Inflammatory macrophage treated with lipopolysaccharide for 1 hour (primary cell): ENCODE results near the gene TMEM245.
A peak's percentile ranks its signal among the peaks of the same experiment; 100 is the strongest.

Source experiments
- DNase-seq, 2 donors: peaks; one replicate each; pipeline ENCODE4 v3.0.0-alpha.2; 2020 to 2022

Gene TMEM245

DNA sequence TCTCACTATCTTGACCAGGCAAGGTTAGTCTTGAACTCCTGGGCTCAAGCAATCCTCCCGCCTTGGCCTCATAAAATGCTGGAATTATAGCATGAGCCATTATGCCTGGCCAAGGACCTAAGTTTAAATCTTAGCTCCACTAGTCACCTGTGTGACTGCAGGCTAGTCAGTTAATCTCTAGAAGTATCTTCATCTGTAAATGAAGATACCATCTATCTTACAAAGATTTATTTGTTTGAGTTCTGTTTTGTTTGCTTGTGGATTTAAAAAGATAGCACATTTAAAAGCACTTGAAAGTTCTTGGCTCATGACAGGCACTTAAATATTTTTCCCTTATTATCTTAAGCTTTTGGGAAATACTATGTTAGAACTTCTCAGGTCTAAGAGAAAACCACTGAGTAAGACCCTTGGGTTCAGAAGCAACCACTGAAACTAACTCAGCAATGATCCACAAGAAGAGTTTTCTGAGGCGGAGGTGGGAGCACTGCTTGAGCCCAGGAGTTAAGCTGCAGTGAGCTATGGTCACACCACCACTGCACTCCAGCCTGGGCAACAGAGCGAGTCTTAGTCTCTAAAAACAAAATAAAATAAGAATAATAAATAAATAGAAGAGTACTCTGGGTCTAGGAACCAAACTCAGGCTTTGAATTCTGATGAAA, 19.1 kb downstream of the TMEM245 start:
- no peak for DNase-seq

DNA sequence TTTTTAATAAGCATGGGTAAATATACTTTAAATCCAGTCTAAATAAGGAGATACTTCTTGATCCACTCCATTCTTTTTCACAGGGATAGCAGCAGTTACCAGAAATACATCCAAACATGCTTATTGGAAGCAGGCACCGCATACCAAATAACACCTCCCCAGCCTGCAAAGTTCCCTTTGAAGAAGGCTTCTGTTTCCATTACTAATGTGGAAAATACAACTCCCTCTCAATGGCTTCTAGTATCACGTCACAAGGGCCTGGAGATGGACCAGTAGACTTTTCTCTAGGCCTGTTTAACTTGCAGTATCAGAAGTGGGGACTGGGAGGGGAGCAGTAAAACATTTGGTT, 20.8 kb downstream of the TMEM245 start:
- no peak for DNase-seq

DNA sequence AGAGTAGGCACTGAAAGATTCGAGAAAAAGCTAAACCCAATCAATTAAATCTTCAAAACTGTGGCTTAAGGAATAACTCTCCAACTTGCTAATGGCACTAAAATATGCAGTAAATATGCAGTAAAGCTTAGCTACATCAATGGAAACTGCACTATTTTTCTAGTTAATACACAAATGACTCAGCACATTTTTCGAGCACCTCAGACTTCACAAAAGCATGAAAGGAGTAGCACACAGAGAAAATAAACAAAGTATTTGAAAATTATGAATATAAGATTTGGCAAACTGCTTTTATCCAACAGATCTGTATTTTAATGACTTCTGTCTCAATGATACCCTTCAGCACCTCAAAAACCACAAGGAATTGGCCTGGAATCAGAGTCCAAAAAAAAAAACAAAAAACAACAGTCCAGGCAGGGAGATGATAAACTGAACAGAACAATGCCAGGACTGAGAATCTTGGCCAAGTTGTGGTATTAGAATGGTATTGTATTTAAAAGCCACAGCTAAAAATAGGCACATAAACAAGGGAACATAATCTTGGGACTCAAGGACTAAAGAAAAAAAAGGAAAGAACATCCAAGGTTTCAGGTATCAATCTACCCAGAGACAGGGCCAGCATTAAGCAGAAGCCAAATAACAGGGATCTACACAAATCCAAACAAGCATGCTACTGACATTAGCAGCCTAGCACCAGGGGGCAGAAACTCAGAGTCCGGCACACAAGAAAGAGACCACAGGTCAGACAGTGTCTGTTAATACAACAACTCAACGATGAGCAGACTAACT, 21.4 kb downstream of the TMEM245 start:
- DNase-seq: no peak

DNA sequence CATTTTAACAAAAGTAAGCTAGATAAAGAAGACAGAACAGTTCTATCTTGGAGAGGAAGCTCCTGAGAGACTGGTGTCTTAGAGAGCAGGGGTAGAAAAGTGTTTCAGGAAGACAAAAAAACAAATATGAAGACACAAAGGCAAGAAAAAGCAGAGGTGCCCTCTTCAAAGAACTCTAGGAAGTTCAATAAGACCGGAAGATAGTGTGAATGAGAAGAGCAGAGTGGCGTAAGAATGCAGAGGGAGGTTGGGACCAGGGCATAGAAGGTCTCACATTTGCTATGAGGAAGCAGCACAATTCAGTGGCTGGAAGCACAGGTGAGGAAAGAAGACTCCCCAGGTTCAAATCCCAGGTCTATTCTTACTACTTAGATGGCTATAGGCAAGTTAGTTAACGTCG, 22.6 kb downstream of the TMEM245 start:
- no peak for DNase-seq

DNA sequence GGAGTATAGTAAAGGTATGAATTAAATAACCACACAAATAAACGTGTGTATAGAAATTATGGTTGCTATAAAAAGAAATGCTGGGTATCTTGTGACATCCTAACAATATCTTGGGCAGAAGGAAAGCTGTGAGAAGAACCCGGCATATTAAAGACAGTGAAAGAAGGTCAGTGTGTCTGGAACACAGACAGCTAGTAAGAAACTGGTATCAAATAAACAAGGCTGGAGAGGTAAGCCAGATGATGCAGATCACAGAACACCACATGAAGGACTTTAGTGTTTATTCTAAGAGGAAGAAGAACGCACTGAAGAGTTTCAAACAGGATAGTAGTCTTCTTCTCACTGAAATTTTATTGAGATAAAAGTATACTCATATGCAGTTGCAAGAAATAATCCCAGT, 24.4 kb downstream of the TMEM245 start:
- no peak for DNase-seq

DNA sequence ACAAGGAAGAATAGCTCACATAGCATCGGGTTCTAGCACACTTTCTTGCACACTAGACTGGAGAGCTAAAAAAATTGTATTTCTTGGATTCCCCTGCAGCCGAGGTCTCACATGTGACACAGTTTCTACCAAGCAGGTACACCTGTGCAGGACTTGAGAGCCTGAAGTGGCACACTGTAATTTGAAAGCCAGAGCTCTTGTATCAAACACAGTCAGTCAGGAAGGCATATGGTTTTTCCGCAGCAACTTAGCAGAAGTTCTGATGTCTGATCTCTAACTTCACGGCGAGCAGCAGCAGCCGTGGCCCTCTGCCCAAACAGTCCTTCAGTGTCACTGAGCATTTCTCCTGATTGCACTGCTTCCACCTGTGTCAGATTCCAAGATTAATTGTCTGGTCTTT, 25.5 kb downstream of the TMEM245 start:
- no peak for DNase-seq

DNA sequence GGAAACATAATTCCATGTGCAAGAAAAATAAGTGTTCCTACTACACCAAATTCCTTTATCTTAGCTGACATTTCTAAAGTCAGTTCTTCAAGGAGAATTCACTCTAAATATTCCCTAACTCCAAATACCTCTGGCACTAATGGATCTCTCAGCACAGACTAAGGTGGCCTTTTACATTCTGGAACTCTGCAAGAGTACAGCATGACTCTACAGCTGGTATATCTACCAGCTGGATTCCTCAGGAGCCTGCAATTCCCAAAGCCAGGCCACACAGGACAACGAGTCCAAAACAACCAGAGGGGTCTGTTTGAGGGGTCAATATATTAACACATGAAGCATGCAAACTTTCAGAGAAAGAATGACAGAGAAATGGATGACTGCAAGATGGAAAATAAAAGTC, 27.2 kb downstream of the TMEM245 start:
- DNase-seq: no peak

DNA sequence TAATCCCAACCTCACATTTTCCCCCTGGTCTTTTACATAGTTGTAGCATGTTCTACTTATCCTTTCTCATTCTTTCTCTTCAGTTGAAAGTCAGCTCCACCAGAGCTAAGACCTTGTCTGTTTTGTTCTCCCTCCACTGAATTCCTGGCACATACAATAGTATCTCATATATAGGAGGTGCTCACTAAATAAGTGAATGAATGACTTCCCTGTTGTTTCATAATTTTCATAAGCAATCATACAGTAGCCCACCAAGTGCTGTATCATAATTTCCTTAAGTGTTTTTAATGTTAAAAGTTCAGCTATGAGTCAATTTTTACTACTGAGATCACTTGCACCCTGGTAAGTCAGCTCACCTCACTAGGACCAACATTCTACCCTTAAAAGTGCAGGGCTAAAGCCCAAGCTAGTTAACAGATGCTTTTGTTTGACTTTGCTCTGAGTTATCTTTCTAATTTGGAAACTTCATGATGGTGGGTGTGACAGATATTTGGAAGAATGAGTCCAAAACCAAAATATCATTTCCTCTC, 27.6 kb downstream of the TMEM245 start:
- no peak for DNase-seq

DNA sequence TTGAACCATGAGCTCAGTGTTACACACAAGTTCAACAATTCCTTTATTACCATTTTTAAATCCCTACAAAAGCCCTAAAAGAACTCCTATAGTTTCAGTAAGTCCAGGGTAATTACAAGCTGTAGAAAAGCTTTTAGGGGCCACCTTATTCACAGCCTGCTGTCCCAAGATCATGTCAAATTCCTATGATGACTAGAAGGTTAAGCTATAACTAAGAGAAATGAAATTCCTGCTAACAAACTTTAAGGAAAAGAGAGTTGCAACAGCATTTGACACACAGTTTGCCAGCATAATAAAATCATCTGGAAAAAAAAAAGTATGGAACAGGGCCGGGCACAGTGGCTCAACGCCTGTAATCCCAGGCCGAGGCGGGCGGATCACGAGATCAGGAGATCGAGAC, 31.5 kb downstream of the TMEM245 start:
- no peak for DNase-seq

DNA sequence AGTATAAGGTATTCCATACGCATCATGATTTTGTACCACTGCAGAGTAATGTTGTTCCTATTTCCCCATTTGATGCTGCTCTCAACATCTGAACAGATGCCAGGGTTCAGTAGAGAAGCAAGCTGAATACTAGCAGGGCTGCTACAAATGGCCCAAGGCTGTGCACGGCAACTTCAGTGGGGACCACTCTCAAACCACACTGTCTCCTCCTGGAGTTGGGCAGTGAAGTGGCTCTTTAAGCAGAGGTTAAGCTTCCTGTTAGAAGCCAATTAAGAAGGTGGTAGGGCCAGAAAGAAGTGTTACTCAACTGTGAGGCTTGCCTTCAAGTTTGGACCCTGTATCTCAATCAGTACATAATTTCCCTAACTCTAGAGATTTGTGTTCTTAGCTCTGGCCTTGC, 32.0 kb downstream of the TMEM245 start:
- no peak for DNase-seq

DNA sequence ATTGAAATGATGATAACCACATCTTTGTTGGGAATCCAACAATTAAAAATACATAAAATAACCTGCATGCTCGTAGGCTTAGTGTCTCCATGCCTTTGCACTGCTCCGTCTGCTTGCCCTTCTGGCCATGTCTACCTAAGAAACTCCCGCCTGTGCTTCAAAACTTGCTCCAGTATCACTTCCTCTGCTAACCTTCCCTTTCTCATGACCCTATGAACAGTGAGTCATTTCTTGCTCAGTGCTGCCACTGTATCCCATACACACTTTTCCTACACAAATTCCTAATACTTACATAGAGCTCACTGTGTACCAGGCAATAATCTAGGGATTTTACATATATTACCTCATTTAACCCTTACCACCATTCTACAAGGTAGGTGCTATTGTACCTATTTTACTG, 33.5 kb downstream of the TMEM245 start:
- peak; percentile 60 to 73 for DNase-seq

DNA sequence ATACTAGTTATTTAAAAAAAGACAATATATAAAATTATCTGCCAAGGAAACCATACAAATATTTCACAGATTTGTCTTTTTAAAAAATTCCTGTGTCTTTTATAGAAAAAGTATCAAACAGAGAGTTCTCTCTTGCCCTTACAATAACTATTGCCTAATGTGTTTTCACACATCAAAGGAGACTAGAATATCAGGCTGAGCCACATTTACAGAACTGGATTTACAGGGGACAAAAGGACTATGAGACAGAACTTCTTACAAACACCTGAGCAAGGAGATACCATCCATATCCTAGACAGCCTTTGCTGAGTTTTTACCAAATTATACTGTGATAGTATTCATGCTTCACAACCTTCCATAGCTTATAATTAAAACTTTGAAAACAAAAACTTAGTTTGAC, 34.2 kb downstream of the TMEM245 start:
- no peak for DNase-seq

DNA sequence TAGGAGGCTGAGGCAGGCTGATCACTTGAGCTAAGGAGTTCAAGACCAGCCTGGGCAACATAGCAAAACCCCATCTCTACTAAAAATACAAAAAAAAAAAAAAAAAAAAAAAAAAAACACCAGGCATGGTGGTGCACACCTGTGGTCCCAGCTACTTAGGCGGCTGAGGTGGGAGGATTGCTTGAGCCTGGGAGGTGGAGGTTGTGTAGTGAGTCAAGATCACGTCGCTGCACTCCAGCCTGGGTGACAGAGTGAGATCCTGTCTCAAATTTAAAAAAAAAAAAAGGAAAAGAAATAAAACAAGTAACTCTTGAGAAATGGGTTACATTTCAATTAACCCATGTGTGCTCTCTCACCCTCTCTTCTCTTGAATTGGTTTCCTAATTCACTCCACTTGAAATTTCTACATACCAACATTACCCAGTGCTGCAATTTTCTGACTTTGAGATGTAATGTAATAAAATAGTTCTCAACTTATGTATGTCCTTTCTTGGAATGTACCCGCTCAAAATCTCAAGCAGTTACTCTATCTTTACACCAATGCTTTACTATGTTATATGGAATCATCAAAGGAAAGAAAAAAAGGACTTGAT, 35.8 kb downstream of the TMEM245 start:
- DNase-seq: peak in 1 of 2 donors; percentile 12

DNA sequence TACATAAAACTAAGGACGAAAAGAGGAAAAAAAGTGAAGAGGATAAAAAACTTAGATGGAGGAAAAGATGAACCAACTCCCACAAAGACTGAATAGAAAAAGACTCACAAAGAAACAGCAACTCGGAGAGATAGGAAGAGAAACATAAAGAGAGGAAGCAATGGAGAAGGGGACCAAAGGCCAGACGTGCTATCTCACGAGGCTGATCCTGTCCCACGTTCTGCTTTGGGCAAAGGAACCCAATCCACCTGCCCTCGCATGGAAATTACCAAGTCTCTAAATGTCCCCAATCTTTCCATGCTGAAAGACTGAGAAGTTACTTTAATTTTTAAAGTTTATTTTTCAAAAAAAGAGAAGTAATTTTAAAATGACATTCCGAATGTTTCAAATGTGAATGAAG, 36.6 kb downstream of the TMEM245 start:
- no peak for DNase-seq

DNA sequence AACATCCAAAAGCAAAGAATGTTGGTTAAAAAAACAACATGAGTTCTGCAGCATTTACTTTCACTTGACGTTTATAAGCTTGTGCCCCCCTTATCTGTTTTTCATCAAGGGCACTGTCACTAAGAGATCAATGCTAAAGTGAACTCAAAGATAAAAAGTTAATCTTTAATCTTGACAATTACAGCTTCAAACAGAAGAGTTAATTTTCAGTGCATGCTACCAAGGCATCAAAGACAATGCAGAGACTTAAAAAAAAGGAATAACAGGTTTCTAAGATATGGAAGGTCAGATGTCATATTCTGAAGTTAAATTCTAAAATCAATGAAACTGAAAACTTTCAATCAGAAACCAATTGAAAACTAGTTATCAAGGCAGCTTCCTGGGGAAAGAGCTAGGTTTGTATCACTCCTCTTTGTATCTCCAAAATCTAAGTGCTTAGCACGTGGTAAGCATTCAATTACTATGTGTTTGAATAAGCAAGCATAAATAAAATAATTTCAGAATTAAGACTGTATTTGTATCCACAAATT, 37.6 kb downstream of the TMEM245 start:
- no peak for DNase-seq

DNA sequence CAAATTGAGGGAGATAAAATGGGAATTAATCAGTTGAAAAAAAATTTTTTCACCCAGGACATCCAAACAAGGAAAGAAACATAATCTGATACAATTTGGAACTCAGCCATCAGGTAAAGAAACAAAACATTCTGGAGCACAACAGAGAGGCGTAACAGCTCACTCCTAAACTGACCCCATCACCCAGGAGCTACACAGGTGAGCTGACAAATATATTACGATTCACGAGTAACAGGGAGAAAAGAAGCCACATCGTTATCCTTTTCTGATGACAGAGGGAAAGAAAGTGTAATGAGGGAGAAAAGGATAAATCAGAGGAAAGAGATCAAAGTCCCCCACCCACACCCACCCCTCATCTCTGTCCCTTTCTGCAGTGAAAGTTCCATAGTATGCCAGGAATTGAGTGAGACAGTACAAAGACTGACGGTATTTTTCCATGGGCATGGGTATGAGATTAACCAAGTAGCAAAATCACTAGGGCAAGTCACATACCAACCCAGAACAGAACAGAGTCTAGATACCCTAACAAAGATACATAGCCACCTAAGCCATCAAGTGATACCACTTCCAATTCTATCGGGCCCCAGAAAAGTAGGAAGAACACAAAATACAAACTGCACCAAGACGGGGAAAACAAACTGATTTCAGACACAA, 45.4 kb downstream of the TMEM245 start:
- no peak for DNase-seq

DNA sequence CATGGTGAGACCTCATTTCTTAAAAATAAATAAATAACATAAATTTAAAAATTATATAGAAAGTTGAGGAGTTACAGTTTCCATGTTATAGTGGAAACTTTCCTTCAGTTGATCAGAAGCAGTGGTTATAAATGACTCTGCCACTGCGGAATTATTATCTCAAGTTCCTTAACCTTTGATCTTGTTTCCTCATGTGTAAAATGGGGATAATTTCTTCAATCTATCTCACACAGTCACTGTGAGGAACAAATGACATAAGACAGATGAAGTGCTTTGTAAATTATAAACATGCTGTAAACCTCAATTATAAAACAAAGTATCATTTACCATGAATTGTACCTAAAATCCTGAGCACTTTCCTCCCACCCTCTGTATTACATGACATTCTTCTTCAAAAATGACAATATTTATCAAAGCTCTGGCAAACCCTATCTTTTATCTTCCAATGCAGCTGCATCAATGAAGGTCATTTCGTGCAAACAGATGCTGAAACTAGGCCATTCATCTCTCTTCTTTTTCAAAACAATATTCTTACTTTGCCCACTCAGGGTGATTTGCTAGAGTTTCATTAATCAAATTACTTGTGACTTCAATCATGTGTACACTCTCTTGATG, 46.8 kb downstream of the TMEM245 start:
- no peak for DNase-seq

DNA sequence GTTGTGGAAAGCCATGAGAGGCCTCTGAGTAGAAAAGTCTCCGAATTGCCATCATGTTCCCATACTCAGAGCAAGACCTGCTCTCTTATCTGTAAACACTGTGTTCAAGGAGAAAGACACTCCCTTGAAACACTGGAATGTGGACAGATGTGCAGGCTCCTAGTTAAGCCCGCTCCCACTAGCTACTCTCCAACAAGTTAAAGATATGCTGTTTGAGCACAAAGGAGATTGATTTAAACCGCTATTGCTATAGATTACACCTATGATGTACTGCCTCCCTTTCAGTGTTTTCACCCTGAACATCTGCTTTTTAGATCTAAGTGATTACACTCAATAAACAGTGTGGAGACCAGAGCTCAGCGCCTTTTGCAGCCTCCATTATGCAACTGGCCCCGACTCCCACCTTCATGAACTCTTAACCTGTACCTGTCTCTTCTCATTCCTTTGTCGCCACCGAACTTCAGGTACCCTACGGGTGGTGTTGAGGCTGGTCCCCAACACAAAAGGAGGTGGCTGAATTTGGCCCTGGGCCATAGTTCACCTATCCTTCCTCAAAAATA, 47.5 kb downstream of the TMEM245 start:
- no peak for DNase-seq

DNA sequence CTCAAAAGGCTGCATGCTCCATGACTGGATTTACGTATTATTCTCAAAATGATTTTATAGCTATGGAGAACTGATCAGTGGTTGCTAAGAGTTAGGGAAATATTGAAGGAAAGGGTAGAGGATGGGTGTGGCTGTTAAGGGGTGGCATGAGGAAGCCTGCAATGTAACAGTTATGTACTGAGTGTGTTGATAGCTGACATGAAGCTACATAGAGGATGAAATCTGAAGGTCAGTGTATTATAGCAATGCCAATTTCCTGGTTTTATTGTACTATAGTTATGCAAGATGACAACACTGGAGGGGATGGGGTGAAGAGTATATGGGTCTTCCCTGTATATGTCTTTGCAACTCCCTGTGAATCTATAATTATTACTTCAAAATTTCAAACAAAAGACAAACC, 51.0 kb downstream of the TMEM245 start:
- DNase-seq: no peak

DNA sequence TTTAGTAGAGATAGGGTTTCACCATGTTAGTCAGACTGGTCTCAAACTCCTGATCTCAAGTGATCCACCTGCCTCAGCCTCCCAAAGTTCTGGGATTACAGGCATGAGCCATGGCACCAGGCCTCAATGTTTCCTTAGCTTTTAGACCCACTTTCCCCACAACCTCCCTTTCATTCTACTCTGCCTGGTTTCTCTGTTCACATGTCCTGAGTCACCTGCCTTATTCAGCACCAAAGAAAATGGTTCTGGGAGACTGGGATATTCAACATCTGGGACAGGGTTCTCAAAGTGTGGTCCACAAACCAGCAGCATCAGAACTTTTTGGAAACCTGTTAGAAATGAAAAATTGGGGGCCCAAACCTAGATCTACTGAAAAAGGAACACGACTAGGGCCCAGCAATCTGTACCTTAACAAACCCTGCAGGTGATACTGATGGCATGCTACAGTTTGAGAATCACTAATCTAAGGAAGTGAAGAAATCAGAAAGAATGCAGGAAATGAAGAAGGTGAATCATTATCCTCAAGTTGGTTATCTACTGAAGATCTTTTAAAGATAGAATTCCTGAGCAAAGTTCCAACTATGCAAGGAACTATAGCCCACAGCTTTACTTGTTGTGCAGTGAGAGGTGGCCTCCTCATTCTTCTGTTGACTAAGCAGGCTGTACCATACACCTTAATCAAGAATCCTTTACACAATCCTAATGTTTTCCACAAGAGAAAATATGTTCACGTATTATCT, 54.6 kb downstream of the TMEM245 start:
- no peak for DNase-seq

DNA sequence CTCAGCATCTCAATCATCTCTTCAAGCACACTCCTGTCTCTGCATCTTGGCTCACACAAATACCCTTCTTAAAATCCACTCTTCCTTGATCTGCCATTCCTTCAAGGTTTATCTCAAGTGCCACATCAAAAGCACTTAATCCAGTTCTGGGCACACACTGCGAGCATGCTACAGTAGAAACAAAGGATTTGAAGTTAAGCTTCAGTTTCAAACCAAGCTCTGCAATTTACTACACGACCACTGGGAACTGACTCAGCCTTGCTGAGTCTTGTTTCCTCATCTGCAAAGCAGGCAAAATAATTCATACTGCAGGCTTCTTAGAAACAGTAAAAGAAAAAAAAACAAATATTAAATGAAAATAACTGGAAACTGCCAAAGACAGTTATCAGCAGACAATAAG, 56.0 kb downstream of the TMEM245 start:
- no peak for DNase-seq

DNA sequence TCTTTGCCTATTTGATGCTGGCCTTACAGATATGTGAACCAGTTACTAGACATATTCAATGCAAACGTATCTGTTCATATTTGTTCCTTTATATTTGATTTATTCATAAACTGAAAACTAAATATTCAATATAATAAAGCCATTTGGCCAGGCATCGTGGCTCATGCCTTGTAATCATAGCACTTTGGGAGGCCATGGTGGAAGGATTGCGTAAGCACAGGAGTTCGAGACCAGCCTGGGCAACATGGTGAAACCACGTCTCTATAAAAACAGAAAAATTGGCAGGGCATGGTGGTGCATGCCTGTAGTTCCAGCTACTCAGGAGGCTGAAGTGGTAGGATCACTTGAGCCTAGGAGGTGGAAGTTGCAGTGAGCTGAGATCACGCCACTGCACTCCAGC, 57.2 kb downstream of the TMEM245 start:
- DNase-seq: no peak
